Suprapubic skin (tissue), 4 donors: Measurements from ENCODE around the gene ACOX3. TPM values are rescaled to one million over a fixed set of nuclear protein-coding genes. Genes with fewer than 3 reads are reported as not detected.

Experiments
- DNase-seq, 2 donors: peaks; one replicate each; pipeline ENCODE4 v3.0.0-alpha.2; 2019; ENCODE audit warnings: low spot score in 2 of 2
- H3K27ac ChIP-seq: fragments of 200-600 bp; sonication (generic); one replicate; pipeline ENCODE4 v1.5.1; 2019
- H3K27me3 ChIP-seq: fragments of 200-600 bp; sonication (generic); one replicate; pipeline ENCODE4 v1.5.1; 2019
- H3K36me3 ChIP-seq: fragments of 200-600 bp; sonication (generic); one replicate; pipeline ENCODE4 v1.5.1; 2019
- H3K4me1 ChIP-seq: fragments of 200-600 bp; sonication (generic); one replicate; pipeline ENCODE4 v1.5.1; 2019
- H3K4me3 ChIP-seq: fragments of 200-600 bp; sonication (generic); one replicate; pipeline ENCODE4 v1.5.1; 2019; ENCODE audit warnings: mild to moderate bottlenecking
- H3K9me3 ChIP-seq: fragments of 200-600 bp; sonication (generic); one replicate; pipeline ENCODE4 v1.5.1; 2019
- CTCF ChIP-seq, 2 donors: fragments of 200-600 bp in 1 of 2; fragments of 450-650 bp in 1 of 2; sonication (generic) in 1 of 2; IDR thresholded peaks; one replicate each; pipeline ENCODE4 v1.5.1; 2016 to 2019; ENCODE audit warnings: antibody characterized with exemption in 2 of 2, mild to moderate bottlenecking in 1 of 2, moderate library complexity in 1 of 2
- EP300 ChIP-seq: sonication (generic); formaldehyde crosslinking; IDR thresholded peaks from one replicate; pipeline ENCODE4 v1.6.1; 2017; ENCODE audit warnings: antibody characterized with exemption
- POLR2A ChIP-seq, 2 donors: fragments of 450-650 bp; IDR thresholded peaks; one replicate each; pipeline ENCODE4 v1.6.1; 2017; ENCODE audit warnings: antibody characterized with exemption in 2 of 2, mild to moderate bottlenecking in 2 of 2, moderate library complexity in 2 of 2
- POLR2AphosphoS5 ChIP-seq, 3 donors: sonication (generic); formaldehyde crosslinking; IDR thresholded peaks; one replicate each; pipeline ENCODE4 v1.6.1; 2017; ENCODE audit warnings: antibody characterized with exemption in 3 of 3
- WGBS: methylation state at CpG from one replicate; pipeline ENCODE4 v1.1.5; 2018; 5-methylcytosine and 5-hydroxymethylcytosine counted together
- total RNA-seq, 4 donors: library from RNA; depleted of rRNA; stranded (reverse); fragments of >200 nt; gene quantifications; one replicate each; pipeline ENCODE4 v1.1.0, GENCODE V29; 2016

The ACOX3 gene
- total RNA-seq, 4 donors from 2014 or later, result 33.9 to 73.5 (median 54.3) TPM

GRCh38 chr4:8336412-8337075 is 104.0 kb downstream of the ACOX3 start:
- Histone ChIP-seq H3K27ac (no peak overlapping the region), H3K4me1 (peaks cover 2% of the 10 kb centered on the region), H3K36me3 (no peaks in the 10 kb centered on the region), H3K4me3 (no peak overlapping the region), H3K27me3 (no peaks in the 10 kb centered on the region), H3K9me3 (no peaks in the 10 kb centered on the region)
- TF ChIP-seq EP300 (no peak), POLR2AphosphoS5 (IDR thresholded peaks at IDR 0.05) (no peak), POLR2A (IDR thresholded peaks at IDR 0.05) (no peak), CTCF (IDR thresholded peaks at IDR 0.05) (no peak)
- 86% methylated on average over 7 of the region's 7 CpGs for WGBS
- DNase-seq, result no peak

GRCh38 chr4:8335848-8336247 is 104.7 kb downstream of the ACOX3 start:
- no peak overlapping the region for H3K27ac ChIP-seq
- no peak overlapping the region for H3K4me3 ChIP-seq
- 98% methylated on average over 2 of the region's 2 CpGs for WGBS
- TF ChIP-seq EP300 (no peak), POLR2A (IDR thresholded peaks at IDR 0.05) (no peak), POLR2AphosphoS5 (IDR thresholded peaks at IDR 0.05) (no peak), CTCF (IDR thresholded peaks at IDR 0.05) (no peak)
- no peaks in the 10 kb centered on the region for H3K9me3 ChIP-seq
- H3K36me3 ChIP-seq, result no peaks in the 10 kb centered on the region
- no peaks in the 10 kb centered on the region for H3K27me3 ChIP-seq
- H3K4me1 ChIP-seq, result peaks cover 5% of the 10 kb centered on the region
- DNase-seq, result no peak

- no peak for TF ChIP-seq POLR2AphosphoS5 (IDR thresholded peaks at IDR 0.05)
- no peak for TF ChIP-seq POLR2A (IDR thresholded peaks at IDR 0.05)
- no peak for TF ChIP-seq EP300
- TF ChIP-seq CTCF (IDR thresholded peaks at IDR 0.05), result no peak
- DNase-seq, result peak in 1 of 2 donors; percentile 59
- 98% methylated on average over 11 of the region's 13 CpGs for WGBS
- H3K4me1 ChIP-seq, result peaks cover 4% of the 10 kb centered on the region
- H3K36me3 ChIP-seq, result no peaks in the 10 kb centered on the region
- H3K27ac ChIP-seq, result no peak overlapping the region
- H3K27me3 ChIP-seq, result no peaks in the 10 kb centered on the region
- no peak overlapping the region for H3K4me3 ChIP-seq
- H3K9me3 ChIP-seq, result no peaks in the 10 kb centered on the region
Observed at GRCh38 chr4:8334786-8335460, 105.6 kb downstream of the ACOX3 start.

GRCh38 chr4:8333726-8334460 is 106.6 kb downstream of the ACOX3 start:
- TF ChIP-seq EP300, result no peak
- TF ChIP-seq POLR2AphosphoS5 (IDR thresholded peaks at IDR 0.05), result no peak
- TF ChIP-seq POLR2A (IDR thresholded peaks at IDR 0.05), result no peak
- TF ChIP-seq CTCF (IDR thresholded peaks at IDR 0.05), result no peak
- peak in 1 of 2 donors; percentile 49 for DNase-seq

GRCh38 chr4:8332891-8333331 is 107.6 kb downstream of the ACOX3 start:
- TF ChIP-seq POLR2A (IDR thresholded peaks at IDR 0.05) (no peak), POLR2AphosphoS5 (IDR thresholded peaks at IDR 0.05) (no peak), EP300 (no peak), CTCF (IDR thresholded peaks at IDR 0.05) (no peak)
- Histone ChIP-seq H3K36me3 (no peaks in the 10 kb centered on the region), H3K9me3 (no peaks in the 10 kb centered on the region), H3K4me1 (peaks cover 3% of the 10 kb centered on the region), H3K27ac (no peak overlapping the region), H3K4me3 (no peak overlapping the region), H3K27me3 (no peaks in the 10 kb centered on the region)
- WGBS, result 78% methylated on average over 6 of the region's 8 CpGs
- DNase-seq, result peak; percentile 45 to 46

More at GRCh38 chr4:8333726-8334460, 106.6 kb downstream of the ACOX3 start:
- Histone ChIP-seq H3K27me3 (no peaks in the 10 kb centered on the region), H3K4me3 (no peak overlapping the region), H3K9me3 (no peaks in the 10 kb centered on the region), H3K36me3 (no peaks in the 10 kb centered on the region), H3K27ac (no peak overlapping the region), H3K4me1 (peaks cover 3% of the 10 kb centered on the region)
- WGBS, result 81% methylated on average over 14 of the region's 14 CpGs
